ENCODE results near the gene PACS2.

GRCh38 chr14:105330491-105330895 is 15.9 kb downstream of the PACS2 start:
- no peak for TF ChIP-seq EZH2 (IDR thresholded peaks at IDR 0.05; ENCODE audit: insufficient read depth, poor library complexity, severe bottlenecking)
- no peak for TF ChIP-seq EZH2phosphoT487 (IDR thresholded peaks at IDR 0.05; ENCODE audit: insufficient read depth, low read depth)

Measured in GM23248 (cell line).